Neural crest cell (in vitro differentiated cells): Measurements from ENCODE around the gene NR1H4. TPM values are rescaled to one million over a fixed set of nuclear protein-coding genes. Genes with fewer than 3 reads are reported as not detected.

Source experiments
- DNase-seq: peaks from one replicate; pipeline ENCODE4 v3.0.0; 2021; ENCODE audit warnings: low read depth, mixed read lengths, low spot score
- H3K27ac Mint-ChIP-seq: one replicate; pipeline ENCODE4 v1.8.0; 2021; ENCODE audit warnings: mild to moderate bottlenecking, mixed read lengths; ENCODE audit not compliant: unreplicated experiment
- H3K27me3 Mint-ChIP-seq: 2 replicates; pipeline ENCODE4 v1.8.0; 2021; ENCODE audit warnings: low read depth, mild to moderate bottlenecking, mixed read lengths
- H3K36me3 Mint-ChIP-seq: 2 replicates; pipeline ENCODE4 v1.8.0; 2021; ENCODE audit warnings: low read depth, mild to moderate bottlenecking, mixed read lengths
- H3K4me1 Mint-ChIP-seq: 2 replicates; pipeline ENCODE4 v1.8.0; 2021; ENCODE audit warnings: mixed read lengths
- H3K4me3 Mint-ChIP-seq: one replicate; pipeline ENCODE4 v1.8.0; 2021; ENCODE audit warnings: mild to moderate bottlenecking, mixed read lengths
- H3K9me3 Mint-ChIP-seq: 2 replicates; pipeline ENCODE4 v1.8.0; 2021; ENCODE audit warnings: mixed read lengths
- total RNA-seq: library from RNA; stranded (reverse); gene quantifications from 2 replicates; pipeline ENCODE4 v1.2.1, GENCODE V29; 2021
- TF ChIP-seq, protein P1 (sequence below): fragments of 200-600 bp; sonication (generic); conservative IDR thresholded peaks from 2 replicates; pipeline ENCODE4 v1.5.0; 2021; ENCODE audit warnings: antibody characterized with exemption, mild to moderate bottlenecking

The NR1H4 gene
- total RNA-seq, 1 donor from 2014 or later = not detected

DNA sequence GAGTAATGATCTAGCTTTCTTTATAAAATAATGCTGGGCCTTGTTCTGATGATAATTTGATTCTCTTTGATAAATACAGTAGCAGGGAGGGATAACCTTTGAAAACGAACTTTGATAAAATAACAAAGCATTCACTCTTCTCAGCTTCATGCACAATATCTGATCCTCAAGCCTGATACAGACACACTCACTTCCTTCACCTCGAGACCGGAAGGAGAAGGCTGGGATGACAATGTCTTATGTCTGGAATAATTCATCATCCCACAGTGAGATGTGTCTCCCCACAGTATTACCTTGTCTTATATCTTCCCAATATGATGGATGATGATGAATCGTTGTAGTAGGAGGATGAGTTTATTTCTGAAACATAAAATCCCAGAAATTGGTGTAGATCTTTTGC lies 15.5 kb upstream of the NR1H4 start:
- Mint-ChIP-seq H3K27me3 (no peaks in the 10 kb centered on the region), H3K4me1 (peaks cover 16% of the 10 kb centered on the region), H3K9me3 (no peaks in the 10 kb centered on the region), H3K4me3 (no peak overlapping the region), H3K27ac (no peak overlapping the region), H3K36me3 (no peaks in the 10 kb centered on the region)
- TF ChIP-seq, protein P1, sequence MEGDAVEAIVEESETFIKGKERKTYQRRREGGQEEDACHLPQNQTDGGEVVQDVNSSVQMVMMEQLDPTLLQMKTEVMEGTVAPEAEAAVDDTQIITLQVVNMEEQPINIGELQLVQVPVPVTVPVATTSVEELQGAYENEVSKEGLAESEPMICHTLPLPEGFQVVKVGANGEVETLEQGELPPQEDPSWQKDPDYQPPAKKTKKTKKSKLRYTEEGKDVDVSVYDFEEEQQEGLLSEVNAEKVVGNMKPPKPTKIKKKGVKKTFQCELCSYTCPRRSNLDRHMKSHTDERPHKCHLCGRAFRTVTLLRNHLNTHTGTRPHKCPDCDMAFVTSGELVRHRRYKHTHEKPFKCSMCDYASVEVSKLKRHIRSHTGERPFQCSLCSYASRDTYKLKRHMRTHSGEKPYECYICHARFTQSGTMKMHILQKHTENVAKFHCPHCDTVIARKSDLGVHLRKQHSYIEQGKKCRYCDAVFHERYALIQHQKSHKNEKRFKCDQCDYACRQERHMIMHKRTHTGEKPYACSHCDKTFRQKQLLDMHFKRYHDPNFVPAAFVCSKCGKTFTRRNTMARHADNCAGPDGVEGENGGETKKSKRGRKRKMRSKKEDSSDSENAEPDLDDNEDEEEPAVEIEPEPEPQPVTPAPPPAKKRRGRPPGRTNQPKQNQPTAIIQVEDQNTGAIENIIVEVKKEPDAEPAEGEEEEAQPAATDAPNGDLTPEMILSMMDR = no peak
- DNase-seq = no peak

DNA sequence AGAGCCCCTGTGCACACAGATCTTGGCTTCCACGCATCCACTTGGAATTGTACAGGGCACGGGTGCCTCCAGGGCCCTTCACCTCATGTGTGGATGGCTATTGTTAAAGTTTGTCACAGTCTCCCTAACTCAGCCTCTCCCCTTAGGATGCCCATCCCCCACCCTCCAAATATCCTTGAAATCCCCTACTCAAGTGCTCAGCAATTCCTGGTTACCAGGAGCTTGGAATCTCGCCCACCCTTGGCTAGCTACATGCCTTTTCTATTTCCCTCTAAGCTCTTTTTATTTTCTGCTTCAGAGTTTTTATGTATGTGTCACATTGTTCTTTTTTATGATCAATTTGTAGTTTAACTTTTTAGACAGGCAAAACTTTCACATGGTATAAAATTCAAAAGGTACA lies 13.0 kb upstream of the NR1H4 start:
- no peaks in the 10 kb centered on the region for H3K36me3 Mint-ChIP-seq
- H3K9me3 Mint-ChIP-seq = no peaks in the 10 kb centered on the region
- H3K4me3 Mint-ChIP-seq = peak overlapping the region; percentile 6
- TF ChIP-seq, protein P1 = no peak
- H3K27ac Mint-ChIP-seq = peak overlapping the region; percentile 92
- H3K4me1 Mint-ChIP-seq = peaks cover 13% of the 10 kb centered on the region
- DNase-seq = no peak
- H3K27me3 Mint-ChIP-seq = no peaks in the 10 kb centered on the region

DNA sequence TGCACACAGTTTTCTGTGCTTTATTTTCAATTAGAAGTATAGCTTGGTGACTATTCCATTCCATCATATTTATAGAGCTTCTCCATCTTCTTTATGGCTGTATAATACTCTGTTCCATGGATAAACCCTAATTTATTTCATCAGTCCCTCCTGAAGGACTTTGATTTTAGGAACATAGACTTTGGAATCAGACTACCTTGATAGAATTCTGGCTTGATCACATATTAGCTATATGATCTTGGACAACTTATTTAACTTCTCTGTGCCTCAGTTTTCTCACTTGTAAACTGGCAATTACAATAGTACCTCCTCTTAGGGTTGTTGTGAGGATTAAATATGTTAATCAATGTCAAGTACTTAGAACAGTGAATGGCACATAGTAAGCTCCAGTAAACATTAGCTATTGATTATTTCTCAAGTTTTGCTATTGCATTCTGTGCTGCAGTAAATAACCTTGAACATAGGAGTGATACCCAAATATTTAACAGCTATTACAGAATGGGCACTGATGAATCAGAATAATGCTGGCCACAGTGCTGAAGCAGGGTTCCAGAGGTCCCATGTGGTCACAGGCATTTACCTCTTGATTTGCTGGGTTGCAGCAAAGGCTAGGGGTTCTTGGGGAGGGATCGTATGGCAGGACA lies 12.2 kb upstream of the NR1H4 start:
- Mint-ChIP-seq H3K27ac (no peak overlapping the region), H3K4me3 (no peak overlapping the region), H3K36me3 (no peaks in the 10 kb centered on the region), H3K9me3 (no peaks in the 10 kb centered on the region), H3K27me3 (no peaks in the 10 kb centered on the region), H3K4me1 (peaks cover 13% of the 10 kb centered on the region)
- TF ChIP-seq, protein P1 = no peak
- no peak for DNase-seq

DNA sequence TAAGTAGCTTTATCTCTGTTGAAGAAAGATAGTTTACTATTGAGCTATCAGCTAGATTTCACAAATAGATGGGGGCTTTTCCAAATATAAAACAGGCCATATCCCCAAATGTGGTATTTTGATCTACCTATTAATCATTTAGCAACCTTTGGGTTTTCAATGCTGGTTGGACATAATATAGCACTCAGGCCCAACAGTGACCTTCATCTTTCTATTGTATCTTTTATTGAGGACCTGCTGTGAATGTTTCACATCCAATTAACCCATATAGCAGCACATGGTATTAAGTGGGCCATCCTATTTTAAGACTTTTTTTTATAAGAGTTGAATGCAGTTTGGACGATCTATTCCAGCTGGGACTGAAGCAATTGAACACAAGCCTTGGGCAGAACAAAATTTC lies 10.0 kb upstream of the NR1H4 start:
- Mint-ChIP-seq H3K27ac (no peak overlapping the region), H3K36me3 (no peaks in the 10 kb centered on the region), H3K9me3 (no peaks in the 10 kb centered on the region), H3K4me1 (peaks cover 13% of the 10 kb centered on the region), H3K27me3 (no peaks in the 10 kb centered on the region), H3K4me3 (no peak overlapping the region)
- TF ChIP-seq, protein P1 = no peak
- DNase-seq = no peak

DNA sequence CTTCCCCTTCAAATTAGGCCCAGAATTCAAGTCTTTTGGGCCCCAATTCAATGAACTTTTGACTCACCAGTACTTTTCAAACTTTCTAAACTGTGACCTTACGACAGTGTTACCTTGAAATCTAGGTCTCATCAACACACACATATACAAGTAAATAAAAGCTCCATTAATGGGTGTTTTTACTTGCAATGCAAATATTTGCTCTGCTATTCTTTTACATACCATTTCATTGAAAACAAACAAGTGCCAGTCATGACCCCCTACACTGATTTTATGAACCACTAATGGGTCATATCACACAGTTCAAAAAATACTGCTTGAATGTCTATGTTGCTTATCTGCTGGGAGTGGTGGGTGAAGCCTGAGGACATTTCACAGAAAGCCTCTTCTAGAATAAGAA lies 9.1 kb upstream of the NR1H4 start:
- no peak overlapping the region for H3K27ac Mint-ChIP-seq

More for the DNA sequence above, 9.1 kb upstream of the NR1H4 start:
- Mint-ChIP-seq H3K4me3 (no peak overlapping the region), H3K36me3 (no peaks in the 10 kb centered on the region), H3K4me1 (peaks cover 13% of the 10 kb centered on the region), H3K27me3 (no peaks in the 10 kb centered on the region), H3K9me3 (no peaks in the 10 kb centered on the region)
- no peak for DNase-seq
- TF ChIP-seq, protein P1 = no peak
